HepG2 (cell line): Measurements from ENCODE around the gene OR2B2. TPM values are rescaled to one million over a fixed set of nuclear protein-coding genes. Genes with fewer than 3 reads are reported as not detected.

Experiments used
- ATAC-seq: fragments of 200-7000 bp; cut with Tn5 transposase; 3 replicates; pipeline ENCODE4 v1.9.1; 2020; ENCODE audit warnings: mild to moderate bottlenecking, moderate library complexity
- BruUV-seq: library from RNA; stranded (reverse); fragments of 400-500 nt; replicated peaks from 2 replicates; lab custom pipeline; 2021; lab: Mats Ljungman, UMichigan
- CTCF ChIA-PET: fragments of 300-600 bp; formaldehyde crosslinking; extraction: SDS; loops from one replicate; lab custom pipeline; 2021; ENCODE audit warnings: low total read pairs, inconsistent platforms, low intra/inter-chr PET ratio; lab: Yijun Ruan, JAX
- POLR2A ChIA-PET: fragments of 350-600 bp; sonication (Branson Sonifier 250); formaldehyde crosslinking; loops from one replicate; lab custom pipeline; 2020; ENCODE audit warnings: antibody characterized with exemption, inconsistent platforms; lab: Yijun Ruan, JAX
- DNase-seq: peaks from one replicate; pipeline ENCODE4 v3.0.0-alpha.2; 2015; ENCODE audit warnings: low spot score
- FAIRE-seq: peaks from 3 replicates; lab custom pipeline; 2011; peaks lifted over from hg19 to GRCh38; lab: Jason Lieb, UNC
- H2AFZ ChIP-seq: one replicate; pipeline ENCODE4 v1.6.1; 2011; ENCODE audit warnings: low read length, inconsistent platforms
- H3K27ac ChIP-seq: fragments of 300-600 bp; 3 replicates; pipeline ENCODE4 v1.8.0; 2011; ENCODE audit warnings: mixed run types, mild to moderate bottlenecking, mixed read lengths, low read length, inconsistent platforms; ENCODE audit not compliant: insufficient read depth; ENCODE audit errors: extremely low read length
- H3K27me3 ChIP-seq, 2 experiments: fragments of 200-600 bp in 1 of 2; 2 replicates in 1 of 2; 3 replicates in 1 of 2; pipeline versions ENCODE4 v1.6.0 to v1.8.0; 2011; ENCODE audit warnings: low read length in 2 of 2, mild to moderate bottlenecking in 2 of 2, moderate library complexity in 2 of 2, inconsistent platforms in 1 of 2; ENCODE audit not compliant: insufficient read depth in 2 of 2, control insufficient read depth in 1 of 2
- H3K36me3 ChIP-seq, 2 experiments: fragments of 200-600 bp in 1 of 2; replicated peaks in 1 of 2; 2 replicates in 1 of 2; 3 replicates in 1 of 2; pipeline versions ENCODE4 v1.5.1 to v1.8.0; 2011; ENCODE audit warnings: low read length in 2 of 2, inconsistent platforms in 1 of 2; ENCODE audit not compliant: insufficient read depth in 2 of 2, control insufficient read depth in 1 of 2
- H3K4me1 ChIP-seq: 2 replicates; pipeline ENCODE4 v1.5.1; 2012; ENCODE audit warnings: low read length, inconsistent platforms; ENCODE audit not compliant: insufficient read depth
- H3K4me2 ChIP-seq: 2 replicates; pipeline ENCODE4 v1.6.0; 2011; ENCODE audit warnings: low read depth, low read length, inconsistent platforms
- H3K4me3 ChIP-seq, 3 experiments: fragments of 200-600 bp in 1 of 3; sonication (generic), shearing (Covaris generic) in 1 of 3; replicated peaks in 1 of 3; 2 replicates each; pipeline ENCODE4 v1.5.1; 2011 to 2016; ENCODE audit warnings: low read length in 3 of 3, inconsistent platforms in 2 of 3, low read depth in 2 of 3, mild to moderate bottlenecking in 2 of 3, control low read depth in 1 of 3, mixed read lengths in 1 of 3; ENCODE audit not compliant: insufficient read depth in 1 of 3
- H3K79me2 ChIP-seq: one replicate; pipeline ENCODE4 v1.6.1; 2011; ENCODE audit warnings: low read length, inconsistent platforms; ENCODE audit not compliant: insufficient read depth
- H3K9ac ChIP-seq: 2 replicates; pipeline ENCODE4 v1.6.0; 2011; ENCODE audit warnings: mild to moderate bottlenecking, low read depth, low read length, inconsistent platforms; ENCODE audit not compliant: insufficient read depth
- H3K9me3 ChIP-seq: 2 replicates; pipeline ENCODE4 v1.5.1; 2012; ENCODE audit warnings: mild to moderate bottlenecking, low read length
- H4K20me1 ChIP-seq: 2 replicates; pipeline ENCODE4 v1.6.0; 2011; ENCODE audit warnings: inconsistent platforms, mild to moderate bottlenecking, low read length, moderate library complexity; ENCODE audit not compliant: insufficient read depth
- CREB1 ChIP-seq, 2 experiments: fragments of 450-650 bp in 1 of 2; IDR thresholded peaks; 2 replicates each; pipeline ENCODE4 v1.6.1; 2016 to 2017; ENCODE audit warnings: control low read depth in 1 of 2, mild to moderate bottlenecking in 1 of 2, missing compliant biosample characterization in 1 of 2, missing genetic modification characterization in 1 of 2
- KLF15 ChIP-seq: sonication (generic); formaldehyde crosslinking; IDR thresholded peaks from 2 replicates; pipeline ENCODE4 v1.8.1; 2023; ENCODE audit warnings: borderline replicate concordance, mild to moderate bottlenecking, inconsistent platforms, missing genetic modification reagents, mixed read lengths
- MTF1 ChIP-seq: sonication (generic); formaldehyde crosslinking; IDR thresholded peaks from 2 replicates; pipeline ENCODE4 v1.5.0; 2020; ENCODE audit warnings: missing genetic modification reagents
- TCF7 ChIP-seq: sonication (generic); IDR thresholded peaks from 2 replicates; pipeline ENCODE4 v1.6.1; 2016; ENCODE audit warnings: antibody characterized with exemption, low read depth
- THAP7 ChIP-seq: sonication (generic); formaldehyde crosslinking; IDR thresholded peaks from 2 replicates; pipeline ENCODE4 v1.8.1; 2023; ENCODE audit warnings: mild to moderate bottlenecking, missing genetic modification reagents
- ZNF337 ChIP-seq: sonication (generic); formaldehyde crosslinking; IDR thresholded peaks from 2 replicates; pipeline ENCODE4 v1.5.1; 2020; ENCODE audit warnings: missing genetic modification reagents, low read depth, mild to moderate bottlenecking, borderline replicate concordance
- WGBS: methylation state at CpG from one replicate; pipeline ENCODE4 v1.1.6; 2017; ENCODE audit warnings: low lambda C conversion rate; 5-methylcytosine and 5-hydroxymethylcytosine counted together
- in situ Hi-C: cut with HindIII; loops from 2 replicates; pipeline ENCODE4 v1.10.0; 2017; ENCODE audit warnings: low pct_unique_long_range_greater_than_20kb; ENCODE audit not compliant: extremely low pct_ligation_motif_present
- intact Hi-C: fragments of 100-400 bp; cut with micrococcal nuclease; formaldehyde crosslinking; loops from one replicate; pipeline ENCODE4 v1.10.0; 2022; ENCODE audit not compliant: unreplicated experiment
- polyA plus RNA-seq, 8 experiments: library from polyadenylated mRNA; depleted of rRNA in 3 of 8; stranded (reverse) in 7 of 8; unstranded in 1 of 8; fragments of >200 nt; fragmentation: Illumina TruSeq in 4 of 8; extraction: Trizol in 4 of 8; gene quantifications; 2 replicates each; pipeline versions ENCODE4 v1.2.1 to v1.2.3, GENCODE V29; 2011 to 2016; ENCODE audit warnings: low read depth in 4 of 8, missing spikeins in 1 of 8, mixed read lengths in 1 of 8; ENCODE audit not compliant: insufficient read depth in 1 of 8
- total RNA-seq, 5 experiments: library from RNA; depleted of rRNA; stranded (reverse); fragments of >200 nt; fragmentation: Illumina TruSeq; extraction: Trizol; gene quantifications; 2 replicates each; pipeline ENCODE4 v1.2.3, GENCODE V29; 2016; ENCODE audit warnings: low read depth in 1 of 5
- TF ChIP-seq, protein P1 (sequence below): sonication (generic); formaldehyde crosslinking; IDR thresholded peaks from 2 replicates; pipeline ENCODE4 v1.5.0; 2020; ENCODE audit warnings: mild to moderate bottlenecking, missing genetic modification reagents, borderline replicate concordance

Gene OR2B2
- total and polyA plus RNA-seq, 2 of the 13 experiments (the other 11 are each of a cell fraction or from before 2014, with no cell fraction given), result not detected

- TF ChIP-seq ZNF337 (CRISPR knock-in tag) (no peak), THAP7 (no peak)
These were observed 32.4 kb downstream of the OR2B2 start (continued) for GRCh38 chr6:27879837-27880236.

DNA sequence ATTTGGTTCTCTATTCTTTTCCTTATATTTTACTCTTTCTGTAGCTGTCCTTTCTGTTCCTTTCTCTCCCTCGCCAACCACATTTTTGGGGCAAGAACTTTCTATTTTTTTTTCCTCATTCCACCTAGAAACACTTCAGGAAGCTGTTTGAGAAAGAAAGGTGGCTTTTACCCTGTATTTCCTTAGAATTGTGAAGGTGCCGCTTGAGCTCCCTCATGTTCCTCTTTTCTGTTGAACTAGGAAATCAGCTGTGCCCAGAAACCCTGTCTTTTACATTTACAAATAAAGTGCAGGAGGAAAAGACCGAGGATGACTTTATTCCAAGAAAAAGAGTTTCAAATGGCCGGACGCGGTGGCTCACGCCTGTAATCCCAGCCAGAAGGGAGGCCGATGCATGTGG is 38.2 kb downstream of the OR2B2 start:
- no peak overlapping the region for H2AFZ ChIP-seq
- intact Hi-C loops, result no loop called here
- H3K4me3 ChIP-seq, result no peak overlapping the region
- H4K20me1 ChIP-seq, result no peaks in the 10 kb centered on the region
- H3K27ac ChIP-seq, result no peak overlapping the region
- FAIRE-seq (no peak), DNase-seq (no peak), ATAC-seq (no peak)
- no peaks in the 10 kb centered on the region for H3K4me1 ChIP-seq
- H3K27me3 ChIP-seq, result peaks cover 0 to 13% of the 10 kb centered on the region in 2 experiments; a peak in 2 of 5 replicates
- TF ChIP-seq TCF7 (no peak), CREB1 (IDR thresholded peaks at IDR 0.05) (no peak), CREB1 (CRISPR knock-in tag; IDR thresholded peaks at IDR 0.05) (no peak), MTF1 (CRISPR knock-in tag) (no peak), KLF15 (CRISPR knock-in tag) (no peak)
- TF ChIP-seq, protein P1, sequence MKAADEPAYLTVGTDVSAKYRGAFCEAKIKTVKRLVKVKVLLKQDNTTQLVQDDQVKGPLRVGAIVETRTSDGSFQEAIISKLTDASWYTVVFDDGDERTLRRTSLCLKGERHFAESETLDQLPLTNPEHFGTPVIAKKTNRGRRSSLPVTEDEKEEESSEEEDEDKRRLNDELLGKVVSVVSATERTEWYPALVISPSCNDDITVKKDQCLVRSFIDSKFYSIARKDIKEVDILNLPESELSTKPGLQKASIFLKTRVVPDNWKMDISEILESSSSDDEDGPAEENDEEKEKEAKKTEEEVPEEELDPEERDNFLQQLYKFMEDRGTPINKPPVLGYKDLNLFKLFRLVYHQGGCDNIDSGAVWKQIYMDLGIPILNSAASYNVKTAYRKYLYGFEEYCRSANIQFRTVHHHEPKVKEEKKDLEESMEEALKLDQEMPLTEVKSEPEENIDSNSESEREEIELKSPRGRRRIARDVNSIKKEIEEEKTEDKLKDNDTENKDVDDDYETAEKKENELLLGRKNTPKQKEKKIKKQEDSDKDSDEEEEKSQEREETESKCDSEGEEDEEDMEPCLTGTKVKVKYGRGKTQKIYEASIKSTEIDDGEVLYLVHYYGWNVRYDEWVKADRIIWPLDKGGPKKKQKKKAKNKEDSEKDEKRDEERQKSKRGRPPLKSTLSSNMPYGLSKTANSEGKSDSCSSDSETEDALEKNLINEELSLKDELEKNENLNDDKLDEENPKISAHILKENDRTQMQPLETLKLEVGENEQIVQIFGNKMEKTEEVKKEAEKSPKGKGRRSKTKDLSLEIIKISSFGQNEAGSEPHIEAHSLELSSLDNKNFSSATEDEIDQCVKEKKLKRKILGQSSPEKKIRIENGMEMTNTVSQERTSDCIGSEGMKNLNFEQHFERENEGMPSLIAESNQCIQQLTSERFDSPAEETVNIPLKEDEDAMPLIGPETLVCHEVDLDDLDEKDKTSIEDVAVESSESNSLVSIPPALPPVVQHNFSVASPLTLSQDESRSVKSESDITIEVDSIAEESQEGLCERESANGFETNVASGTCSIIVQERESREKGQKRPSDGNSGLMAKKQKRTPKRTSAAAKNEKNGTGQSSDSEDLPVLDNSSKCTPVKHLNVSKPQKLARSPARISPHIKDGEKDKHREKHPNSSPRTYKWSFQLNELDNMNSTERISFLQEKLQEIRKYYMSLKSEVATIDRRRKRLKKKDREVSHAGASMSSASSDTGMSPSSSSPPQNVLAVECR (CRISPR knock-in tag), result no peak
- H3K9me3 ChIP-seq, result no peaks in the 10 kb centered on the region
- CTCF ChIA-PET, result no interaction called here
- POLR2A ChIA-PET, result interaction anchor here (2.2 kb wide), 1 partner anchor 19 kb away, joined by 10 read pairs; a partner anchor contains a TSS
- no peak overlapping the region for H3K4me2 ChIP-seq
- no TSS peak for BruUV-seq
- in situ Hi-C loops, result no loop called here
- 82% methylated on average over 8 of the region's 8 CpGs for WGBS
- H3K9ac ChIP-seq, result no peak overlapping the region
- no peaks in the 10 kb centered on the region for H3K36me3 ChIP-seq
- no peaks in the 10 kb centered on the region for H3K79me2 ChIP-seq
